Endothelial cell of umbilical vein (primary cell): Measurements from ENCODE around the gene LGR6.

Experiments used
- EZH2 ChIP-seq: IDR thresholded peaks from 2 replicates; pipeline ENCODE4 v1.6.1; 2012; ENCODE audit warnings: borderline replicate concordance, low read depth, mild to moderate bottlenecking, moderate library complexity, low read length, inconsistent platforms; ENCODE audit not compliant: severe bottlenecking
- POLR2A ChIP-seq: IDR thresholded peaks from 2 replicates; pipeline ENCODE4 v1.6.1; 2012; ENCODE audit warnings: low read depth, mild to moderate bottlenecking, control low read depth, low read length

GRCh38 chr1:202210969-202211368 is 17.4 kb downstream of the LGR6 start:
- no peak for TF ChIP-seq EZH2
- no peak for TF ChIP-seq POLR2A
